ENCODE measurements around the gene MYLK.

MYLK gene

GRCh38 chr3:123799544-123800361 is 84.4 kb downstream of the MYLK start:
- no peak overlapping the region for H3K4me3 ChIP-seq (replicated peaks; ENCODE audit: low read depth, low read length)
- no peaks in the 10 kb centered on the region; the same call in none of the 2 replicates for H3K27me3 ChIP-seq (replicated peaks; ENCODE audit: control insufficient read depth, insufficient read depth, low read length)
- TF ChIP-seq, protein P1, sequence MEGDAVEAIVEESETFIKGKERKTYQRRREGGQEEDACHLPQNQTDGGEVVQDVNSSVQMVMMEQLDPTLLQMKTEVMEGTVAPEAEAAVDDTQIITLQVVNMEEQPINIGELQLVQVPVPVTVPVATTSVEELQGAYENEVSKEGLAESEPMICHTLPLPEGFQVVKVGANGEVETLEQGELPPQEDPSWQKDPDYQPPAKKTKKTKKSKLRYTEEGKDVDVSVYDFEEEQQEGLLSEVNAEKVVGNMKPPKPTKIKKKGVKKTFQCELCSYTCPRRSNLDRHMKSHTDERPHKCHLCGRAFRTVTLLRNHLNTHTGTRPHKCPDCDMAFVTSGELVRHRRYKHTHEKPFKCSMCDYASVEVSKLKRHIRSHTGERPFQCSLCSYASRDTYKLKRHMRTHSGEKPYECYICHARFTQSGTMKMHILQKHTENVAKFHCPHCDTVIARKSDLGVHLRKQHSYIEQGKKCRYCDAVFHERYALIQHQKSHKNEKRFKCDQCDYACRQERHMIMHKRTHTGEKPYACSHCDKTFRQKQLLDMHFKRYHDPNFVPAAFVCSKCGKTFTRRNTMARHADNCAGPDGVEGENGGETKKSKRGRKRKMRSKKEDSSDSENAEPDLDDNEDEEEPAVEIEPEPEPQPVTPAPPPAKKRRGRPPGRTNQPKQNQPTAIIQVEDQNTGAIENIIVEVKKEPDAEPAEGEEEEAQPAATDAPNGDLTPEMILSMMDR (IDR thresholded peaks at IDR 0.05; ENCODE audit: insufficient read depth, low read length, poor library complexity, severe bottlenecking): no peak
- DNase-seq (ENCODE audit: extremely low read depth, insufficient read length): no peak
- no peaks in the 10 kb centered on the region for H3K36me3 ChIP-seq (ENCODE audit: control insufficient read depth, insufficient read depth, low read length)

GRCh38 chr3:123798550-123798949 is 85.6 kb downstream of the MYLK start:
- H3K36me3 ChIP-seq (ENCODE audit: control insufficient read depth, insufficient read depth, low read length): no peaks in the 10 kb centered on the region
- H3K27me3 ChIP-seq (replicated peaks; ENCODE audit: control insufficient read depth, insufficient read depth, low read length): no peaks in the 10 kb centered on the region; the same call in none of the 2 replicates
- H3K4me3 ChIP-seq (replicated peaks; ENCODE audit: low read depth, low read length): no peak overlapping the region
- TF ChIP-seq, protein P1 (IDR thresholded peaks at IDR 0.05; ENCODE audit: insufficient read depth, low read length, poor library complexity, severe bottlenecking): no peak
- no peak for DNase-seq (ENCODE audit: extremely low read depth, insufficient read length)

DNA sequence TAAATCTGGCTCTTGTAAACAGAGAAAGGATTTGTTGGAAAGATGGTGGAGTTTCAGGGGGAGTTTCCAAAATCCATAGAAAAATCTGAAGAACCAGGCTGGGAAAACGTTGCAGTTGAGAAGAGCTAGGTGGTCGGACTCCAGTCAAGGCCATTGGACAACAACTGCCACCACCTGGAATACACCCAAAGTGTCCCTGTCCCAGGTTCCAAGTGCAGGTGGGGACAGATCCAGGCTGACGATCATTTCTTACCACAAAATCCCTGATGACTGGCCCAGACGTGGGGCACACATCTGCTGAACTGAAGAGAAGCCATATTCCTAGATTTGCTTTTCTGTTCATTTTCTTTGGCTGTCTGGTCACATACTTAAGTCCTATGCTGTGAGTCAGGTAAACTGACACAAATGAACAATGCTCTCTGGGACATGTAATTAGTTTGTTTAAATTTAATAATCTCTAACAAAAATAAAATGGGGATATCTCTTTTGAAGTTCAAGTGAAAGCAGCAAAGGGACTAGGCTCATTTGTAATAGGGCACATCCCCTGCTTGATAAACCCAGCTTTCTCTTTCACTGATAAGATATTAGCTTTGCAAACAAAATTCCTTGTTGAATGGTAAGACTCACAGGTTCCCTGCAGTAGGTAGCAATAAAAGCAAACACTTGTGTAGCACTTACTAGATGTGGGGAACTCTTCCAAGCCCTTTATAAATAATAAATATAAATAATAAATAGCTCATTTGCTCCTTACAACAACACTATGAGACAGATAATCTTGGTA is 88.5 kb downstream of the MYLK start:
- no peak overlapping the region for H3K4me3 ChIP-seq (replicated peaks; ENCODE audit: low read depth, low read length)
- TF ChIP-seq, protein P1 (IDR thresholded peaks at IDR 0.05; ENCODE audit: insufficient read depth, low read length, poor library complexity, severe bottlenecking): no peak
- no peaks in the 10 kb centered on the region; the same call in none of the 2 replicates for H3K27me3 ChIP-seq (replicated peaks; ENCODE audit: control insufficient read depth, insufficient read depth, low read length)
- no peaks in the 10 kb centered on the region for H3K36me3 ChIP-seq (ENCODE audit: control insufficient read depth, insufficient read depth, low read length)
- no peak for DNase-seq (ENCODE audit: extremely low read depth, insufficient read length)

DNA sequence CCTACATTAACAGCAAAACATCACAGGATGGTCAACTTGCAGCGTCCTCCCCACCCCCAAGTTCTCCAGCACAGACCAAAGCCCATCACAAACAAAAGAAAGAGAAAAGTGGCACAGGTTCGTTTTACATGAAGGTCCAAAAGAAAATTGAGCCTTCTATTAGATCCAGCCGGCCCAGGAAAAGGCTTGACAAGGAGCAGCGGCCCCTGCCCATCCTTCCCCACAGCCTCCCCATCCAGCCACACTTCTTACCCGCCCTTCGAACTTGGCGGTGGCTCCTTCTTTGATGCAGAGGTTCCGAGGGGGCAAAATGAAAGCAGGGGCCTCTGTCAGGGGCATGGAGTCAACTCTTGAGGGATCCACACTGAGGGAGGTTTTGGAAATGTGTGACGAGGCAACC is 90.7 kb downstream of the MYLK start:
- TF ChIP-seq, protein P1 (IDR thresholded peaks at IDR 0.05; ENCODE audit: insufficient read depth, low read length, poor library complexity, severe bottlenecking): no peak
- no peak overlapping the region for H3K4me3 ChIP-seq (replicated peaks; ENCODE audit: low read depth, low read length)
- DNase-seq (ENCODE audit: extremely low read depth, insufficient read length): no peak
- H3K27me3 ChIP-seq (replicated peaks; ENCODE audit: control insufficient read depth, insufficient read depth, low read length): no peaks in the 10 kb centered on the region; the same call in 1 of the 2 replicates
- H3K36me3 ChIP-seq (ENCODE audit: control insufficient read depth, insufficient read depth, low read length): no peaks in the 10 kb centered on the region

- Histone ChIP-seq H3K36me3 (ENCODE audit: control insufficient read depth, insufficient read depth, low read length) (no peaks in the 10 kb centered on the region), H3K27me3 (replicated peaks; ENCODE audit: control insufficient read depth, insufficient read depth, low read length) (no peaks in the 10 kb centered on the region; the same call in 1 of the 2 replicates), H3K4me3 (replicated peaks; ENCODE audit: low read depth, low read length) (no peak overlapping the region)
- TF ChIP-seq, protein P1 (IDR thresholded peaks at IDR 0.05; ENCODE audit: insufficient read depth, low read length, poor library complexity, severe bottlenecking): no peak
- DNase-seq (ENCODE audit: extremely low read depth, insufficient read length): no peak
These were observed 91.5 kb downstream of the MYLK start for GRCh38 chr3:123792473-123793201.

All from GM06990 (cell line).